Measurements from ENCODE around the gene TMA7. TPM values are rescaled to one million over a fixed set of nuclear protein-coding genes. Genes with fewer than 3 reads are reported as not detected.
A peak's percentile ranks its signal among the peaks of the same experiment; 100 is the strongest.

TMA7 gene
- total and polyA plus RNA-seq, 11 donors = 177 to 733 (median 205) TPM

GRCh38 chr3:48422272-48422671 lies 17.8 kb upstream of the TMA7 start:
- Histone ChIP-seq H3K4me3 (no peak overlapping the region), H3K36me3 (peaks cover 0 to 32% (median 6%) of the 10 kb centered on the region in 9 donors), H3K27me3 (no peaks in the 10 kb centered on the region), H3K9me3 (no peaks in the 10 kb centered on the region), H3K27ac (no peak overlapping the region), H3K4me1 (peaks cover 4 to 61% (median 23%) of the 10 kb centered on the region in 12 donors)
- ATAC-seq (no peak), DNase-seq (peak in 1 of 5 donors; percentile 48)
- intact Hi-C loops (cut with DNase I) = no loop called here
- WGBS, 4 donors = 71 to 100% (median 89%) methylated on average over 1 to 3 of the region's 3 CpGs
- TF ChIP-seq POLR2A (IDR thresholded peaks at IDR 0.05) (no peak), CTCF (IDR thresholded peaks at IDR 0.05) (no peak)

DNA sequence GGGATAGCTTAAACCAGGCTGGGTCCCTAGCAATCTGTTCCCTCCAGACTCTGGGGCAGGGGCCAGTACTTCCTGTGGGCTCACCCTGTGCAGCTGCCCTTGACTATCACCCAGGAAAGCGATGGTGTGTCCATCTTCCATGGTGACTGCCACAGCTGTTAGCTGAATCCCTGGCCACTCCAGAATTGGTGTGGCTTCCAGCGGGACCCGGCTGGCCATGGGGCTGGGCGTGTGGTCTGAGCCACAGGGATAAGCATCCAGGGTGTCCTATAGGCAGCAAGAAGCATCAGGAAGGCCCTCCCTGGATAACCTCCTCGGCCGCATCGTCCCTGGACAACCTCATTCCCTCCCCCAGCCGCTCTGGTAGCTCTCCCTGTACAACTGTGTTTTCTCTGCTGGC lies 17.4 kb upstream of the TMA7 start:
- Histone ChIP-seq H3K36me3 (peaks cover 0 to 28% (median 2%) of the 10 kb centered on the region in 9 donors), H3K27me3 (no peaks in the 10 kb centered on the region), H3K9me3 (no peaks in the 10 kb centered on the region), H3K4me3 (no peak overlapping the region), H3K27ac (no peak overlapping the region), H3K4me1 (peaks cover 4 to 65% (median 27%) of the 10 kb centered on the region in 12 donors)
- DNase-seq = peak in 1 of 5 donors; percentile 31
- TF ChIP-seq POLR2A (IDR thresholded peaks at IDR 0.05) (no peak), CTCF (IDR thresholded peaks at IDR 0.05) (no peak)
- intact Hi-C loops (cut with DNase I) = no loop called here
- ATAC-seq = no peak
- 85 to 89% (median 86%) methylated on average over 5 to 8 of the region's 8 CpGs for WGBS, 4 donors

DNA sequence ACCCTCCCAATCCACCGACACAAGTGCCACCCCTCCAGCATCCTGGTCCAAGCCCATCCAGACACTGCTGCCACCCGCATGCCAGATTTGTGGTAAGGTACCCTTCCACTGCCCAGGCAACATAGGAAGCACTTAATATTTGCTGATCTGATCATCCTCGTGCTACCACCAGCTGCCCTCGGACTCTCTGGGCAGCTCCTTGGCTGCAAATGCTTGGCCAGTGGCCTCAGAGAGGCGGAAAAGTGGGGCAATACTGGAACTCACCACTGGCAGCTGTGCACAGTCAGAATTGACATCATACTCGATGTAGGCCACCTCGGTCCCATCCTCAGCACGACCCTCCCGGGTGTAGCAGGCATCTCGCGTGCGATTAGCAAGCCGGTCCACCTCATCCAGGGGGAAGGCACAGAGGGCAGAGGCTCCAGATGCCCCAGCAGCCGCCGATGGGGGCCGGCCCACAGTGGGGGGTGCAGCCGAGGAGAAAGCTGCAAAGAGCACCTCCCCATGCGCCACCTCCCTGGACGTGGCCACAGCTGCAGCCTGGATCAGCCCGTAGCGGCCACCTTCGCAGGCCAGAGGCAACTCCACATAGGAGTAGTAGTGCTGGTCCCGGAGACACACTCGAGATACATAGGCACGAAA lies 16.7 kb upstream of the TMA7 start:
- H3K4me3 ChIP-seq = no peak overlapping the region
- peaks cover 0 to 25% (median 0%) of the 10 kb centered on the region in 9 donors for H3K36me3 ChIP-seq
- no peaks in the 10 kb centered on the region for H3K9me3 ChIP-seq
- DNase-seq (peak in 1 of 5 donors; percentile 58), ATAC-seq (no peak)
- intact Hi-C loops (cut with DNase I) = no loop called here
- no peaks in the 10 kb centered on the region for H3K27me3 ChIP-seq
- peak overlapping the region in 1 of 12 donors; percentile 94 for H3K27ac ChIP-seq
- 81 to 92% (median 88%) methylated on average over 11 to 25 of the region's 25 CpGs for WGBS, 4 donors
- no peak for TF ChIP-seq CTCF (IDR thresholded peaks at IDR 0.05)
- no peak for TF ChIP-seq POLR2A (IDR thresholded peaks at IDR 0.05)
- H3K4me1 ChIP-seq = peaks cover 4 to 72% (median 32%) of the 10 kb centered on the region in 12 donors

GRCh38 chr3:48423883-48424695 lies 16.0 kb upstream of the TMA7 start:
- peak in 1 of 5 donors; percentile 64 for DNase-seq
- Histone ChIP-seq H3K4me1 (peaks cover 4 to 77% (median 33%) of the 10 kb centered on the region in 12 donors), H3K36me3 (peaks cover 0 to 18% (median 0%) of the 10 kb centered on the region in 9 donors), H3K27ac (peak overlapping the region in 5 of 12 donors; percentile 85 to 94 (median 91)), H3K9me3 (no peaks in the 10 kb centered on the region), H3K4me3 (no peak overlapping the region), H3K27me3 (no peaks in the 10 kb centered on the region)
- 78 to 88% (median 84%) methylated on average over 14 to 27 of the region's 27 CpGs for WGBS, 4 donors
- intact Hi-C loops (cut with DNase I) = no loop called here
- no peak for ATAC-seq
- no peak for TF ChIP-seq CTCF (IDR thresholded peaks at IDR 0.05)
- TF ChIP-seq POLR2A (IDR thresholded peaks at IDR 0.05) = no peak

Data from heart left ventricle (tissue), 16 donors.